ENCODE measurements around the gene POLR2A. TPM values are rescaled to one million over a fixed set of nuclear protein-coding genes. Genes with fewer than 3 reads are reported as not detected.
A peak's percentile ranks its signal among the peaks of the same experiment; 100 is the strongest.
"Not testable (repeated sequence)": the region's sequence is repeated elsewhere in the genome, so short reads cannot be mapped to it uniquely, and the experiment has no call there.

Gene POLR2A
- polyA plus RNA-seq, 2 of the 4 experiments (the other 2 are of a cell fraction), result 22.8 to 65.6 TPM

DNA sequence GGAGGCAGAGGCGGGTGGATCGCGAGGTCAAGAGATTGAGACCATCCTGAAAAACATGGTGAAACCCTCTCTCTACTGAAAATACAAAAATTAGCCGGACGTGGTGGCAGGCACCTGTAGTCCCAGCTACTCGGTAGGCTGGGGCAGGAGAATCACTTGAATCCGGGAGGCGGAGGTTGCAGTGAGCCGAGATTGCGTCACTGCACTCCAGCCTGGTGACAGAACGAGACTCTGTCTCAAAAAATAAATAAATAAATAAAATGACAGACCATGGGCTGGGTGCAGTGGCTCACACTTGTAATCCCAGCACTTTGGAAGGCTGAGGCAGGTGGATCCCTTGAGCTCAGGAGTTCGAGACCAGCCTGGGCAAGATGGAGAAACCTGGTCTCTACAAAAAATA lies 14.3 kb upstream of the POLR2A start:
- peak in 1 of 2 experiments; percentile 34; a peak in 2 of 4 replicates for TF ChIP-seq CEBPB (IDR thresholded peaks at IDR 0.05)
- POLR2A ChIA-PET, result interaction anchor here (2.3 kb wide), 1 partner anchor 14 kb away, joined by 8 read pairs; the partner anchor contains the start of gene POLR2A
- H3K4me1 ChIP-seq, result peaks cover 24% of the 10 kb centered on the region
- not testable (repeated sequence) for H3K27ac ChIP-seq; H3K9me3 ChIP-seq; H3K4me2 ChIP-seq; DNase-seq (ENCODE audit: low read depth in 1 of 2, low spot score in 1 of 2); H3K4me3 ChIP-seq; FAIRE-seq; ATAC-seq
- CTCF ChIA-PET, result interaction anchor here (1.1 to 30.1 kb wide), 8 partner anchors 10 to 219 kb away, joined by 3 to 342 read pairs (median 4); partner anchors contain the start of genes CHRNB1, FGF11, TMEM102 and WRAP53
- WGBS (ENCODE audit: missing lambda C conversion rate), result 94% methylated on average over 12 of the region's 12 CpGs

DNA sequence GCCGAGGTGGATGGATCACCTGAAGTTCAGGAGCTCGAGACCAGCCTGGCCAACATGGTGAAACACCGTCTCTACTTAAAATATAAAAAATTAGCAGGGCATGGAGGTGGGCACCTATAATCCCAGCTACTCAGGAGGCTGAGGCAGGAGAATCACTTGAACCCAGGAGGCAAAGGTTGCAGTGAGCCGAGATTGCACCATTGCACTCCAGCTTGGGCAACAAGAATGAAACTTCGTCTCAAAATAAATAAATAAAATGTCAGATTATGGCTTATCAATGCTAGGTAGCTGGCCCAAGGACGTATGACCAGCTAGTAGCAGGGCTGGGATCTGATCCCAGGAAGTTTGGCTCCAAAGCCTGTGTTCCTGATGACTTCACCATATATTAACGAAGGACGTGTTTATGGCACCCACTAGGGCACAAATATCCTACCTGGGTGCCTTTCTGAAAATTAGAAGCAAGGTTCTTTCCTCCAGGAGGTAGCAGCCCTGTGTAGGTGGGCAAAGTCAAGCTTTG lies 13.7 kb upstream of the POLR2A start:
- not testable (repeated sequence) for H3K4me2 ChIP-seq; H3K4me3 ChIP-seq; H3K9me3 ChIP-seq; ATAC-seq; FAIRE-seq; H3K27ac ChIP-seq; DNase-seq (ENCODE audit: low read depth in 1 of 2, low spot score in 1 of 2)
- CTCF ChIA-PET, result interaction anchor here (0.7 to 30.1 kb wide), 8 partner anchors 10 to 218 kb away, joined by 3 to 342 read pairs (median 4); partner anchors contain the start of genes CHRNB1, FGF11, TMEM102 and WRAP53
- POLR2A ChIA-PET, result interaction anchor here (2.3 kb wide), 1 partner anchor 14 kb away, joined by 8 read pairs; the partner anchor contains the start of gene POLR2A
- H3K4me1 ChIP-seq, result peaks cover 24% of the 10 kb centered on the region
- WGBS (ENCODE audit: missing lambda C conversion rate), result 92% methylated on average over 8 of the region's 8 CpGs

DNA sequence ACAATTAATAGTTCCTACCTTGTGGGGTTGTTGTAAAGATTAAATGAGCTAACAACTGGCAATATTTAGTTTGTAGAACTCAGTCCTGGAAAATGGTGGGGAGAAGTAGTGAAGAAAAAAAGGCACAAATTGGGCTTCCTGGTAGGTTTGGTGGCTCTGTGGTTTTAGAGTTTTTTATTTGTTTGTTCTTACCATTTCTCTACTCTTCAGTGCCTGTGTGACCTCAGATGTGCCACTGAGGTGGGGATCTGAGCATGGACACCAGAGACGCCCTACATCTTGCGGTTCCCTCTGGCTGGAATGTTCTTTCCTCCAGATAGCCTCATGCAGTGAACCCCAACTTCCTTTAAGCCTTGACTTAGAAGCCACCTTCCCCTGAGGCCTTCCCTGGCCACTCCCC lies 12.4 kb upstream of the POLR2A start:
- DNase-seq (ENCODE audit: low read depth in 1 of 2, low spot score in 1 of 2), result no peak
- Histone ChIP-seq H3K4me3 (no peak overlapping the region), H3K4me2 (no peak overlapping the region), H3K27ac (0 out of 6 replicates have a peak overlapping the region, but pooled peaks of 1 of the 2 experiments have one; percentile 1), H3K9me3 (no peaks in the 10 kb centered on the region), H3K4me1 (peaks cover 28% of the 10 kb centered on the region)
- 92% methylated on average over 2 of the region's 2 CpGs for WGBS (ENCODE audit: missing lambda C conversion rate)
- TF ChIP-seq REST (IDR thresholded peaks at IDR 0.05) (no peak), FOSB (CRISPR knock-in tag; IDR thresholded peaks at IDR 0.05) (no peak), FOXS1 (CRISPR knock-in tag; IDR thresholded peaks at IDR 0.05) (no peak), GATA3 (IDR thresholded peaks at IDR 0.05; ENCODE audit: borderline replicate concordance) (no peak), HOXB13 (CRISPR knock-in tag; IDR thresholded peaks at IDR 0.05; ENCODE audit: low read depth) (no peak), CBX8 (IDR thresholded peaks at IDR 0.05) (no peak), SMC3 (IDR thresholded peaks at IDR 0.05) (no peak), HDAC2 (IDR thresholded peaks at IDR 0.05) (no peak), FOSL2 (IDR thresholded peaks at IDR 0.05) (no peak), FOSL2 (CRISPR knock-in tag; IDR thresholded peaks at IDR 0.05) (no peak), CHD2 (IDR thresholded peaks at IDR 0.05; ENCODE audit: low read length, partially characterized antibody) (no peak), NPAS2 (CRISPR knock-in tag; IDR thresholded peaks at IDR 0.05; ENCODE audit: borderline replicate concordance) (no peak), RFX5 (IDR thresholded peaks at IDR 0.05) (no peak), ZFP36 (IDR thresholded peaks at IDR 0.05; ENCODE audit: borderline replicate concordance, partially characterized antibody) (no peak), POLR2A (IDR thresholded peaks at IDR 0.05; ENCODE audit: low read length) (no peak), MAFK (IDR thresholded peaks at IDR 0.05; ENCODE audit: partially characterized antibody) (no peak), MYC (IDR thresholded peaks at IDR 0.05; ENCODE audit: borderline replicate concordance, low read length) (no peak)
- TF ChIP-seq, protein P1, sequence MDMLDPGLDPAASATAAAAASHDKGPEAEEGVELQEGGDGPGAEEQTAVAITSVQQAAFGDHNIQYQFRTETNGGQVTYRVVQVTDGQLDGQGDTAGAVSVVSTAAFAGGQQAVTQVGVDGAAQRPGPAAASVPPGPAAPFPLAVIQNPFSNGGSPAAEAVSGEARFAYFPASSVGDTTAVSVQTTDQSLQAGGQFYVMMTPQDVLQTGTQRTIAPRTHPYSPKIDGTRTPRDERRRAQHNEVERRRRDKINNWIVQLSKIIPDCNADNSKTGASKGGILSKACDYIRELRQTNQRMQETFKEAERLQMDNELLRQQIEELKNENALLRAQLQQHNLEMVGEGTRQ (IDR thresholded peaks at IDR 0.05), result no peak
- TF ChIP-seq, protein P2, sequence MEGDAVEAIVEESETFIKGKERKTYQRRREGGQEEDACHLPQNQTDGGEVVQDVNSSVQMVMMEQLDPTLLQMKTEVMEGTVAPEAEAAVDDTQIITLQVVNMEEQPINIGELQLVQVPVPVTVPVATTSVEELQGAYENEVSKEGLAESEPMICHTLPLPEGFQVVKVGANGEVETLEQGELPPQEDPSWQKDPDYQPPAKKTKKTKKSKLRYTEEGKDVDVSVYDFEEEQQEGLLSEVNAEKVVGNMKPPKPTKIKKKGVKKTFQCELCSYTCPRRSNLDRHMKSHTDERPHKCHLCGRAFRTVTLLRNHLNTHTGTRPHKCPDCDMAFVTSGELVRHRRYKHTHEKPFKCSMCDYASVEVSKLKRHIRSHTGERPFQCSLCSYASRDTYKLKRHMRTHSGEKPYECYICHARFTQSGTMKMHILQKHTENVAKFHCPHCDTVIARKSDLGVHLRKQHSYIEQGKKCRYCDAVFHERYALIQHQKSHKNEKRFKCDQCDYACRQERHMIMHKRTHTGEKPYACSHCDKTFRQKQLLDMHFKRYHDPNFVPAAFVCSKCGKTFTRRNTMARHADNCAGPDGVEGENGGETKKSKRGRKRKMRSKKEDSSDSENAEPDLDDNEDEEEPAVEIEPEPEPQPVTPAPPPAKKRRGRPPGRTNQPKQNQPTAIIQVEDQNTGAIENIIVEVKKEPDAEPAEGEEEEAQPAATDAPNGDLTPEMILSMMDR (IDR thresholded peaks at IDR 0.05), result no peak
- TF ChIP-seq, protein P3, sequence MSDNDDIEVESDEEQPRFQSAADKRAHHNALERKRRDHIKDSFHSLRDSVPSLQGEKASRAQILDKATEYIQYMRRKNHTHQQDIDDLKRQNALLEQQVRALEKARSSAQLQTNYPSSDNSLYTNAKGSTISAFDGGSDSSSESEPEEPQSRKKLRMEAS (IDR thresholded peaks at IDR 0.05), result no peak
- TF ChIP-seq, protein P4, sequence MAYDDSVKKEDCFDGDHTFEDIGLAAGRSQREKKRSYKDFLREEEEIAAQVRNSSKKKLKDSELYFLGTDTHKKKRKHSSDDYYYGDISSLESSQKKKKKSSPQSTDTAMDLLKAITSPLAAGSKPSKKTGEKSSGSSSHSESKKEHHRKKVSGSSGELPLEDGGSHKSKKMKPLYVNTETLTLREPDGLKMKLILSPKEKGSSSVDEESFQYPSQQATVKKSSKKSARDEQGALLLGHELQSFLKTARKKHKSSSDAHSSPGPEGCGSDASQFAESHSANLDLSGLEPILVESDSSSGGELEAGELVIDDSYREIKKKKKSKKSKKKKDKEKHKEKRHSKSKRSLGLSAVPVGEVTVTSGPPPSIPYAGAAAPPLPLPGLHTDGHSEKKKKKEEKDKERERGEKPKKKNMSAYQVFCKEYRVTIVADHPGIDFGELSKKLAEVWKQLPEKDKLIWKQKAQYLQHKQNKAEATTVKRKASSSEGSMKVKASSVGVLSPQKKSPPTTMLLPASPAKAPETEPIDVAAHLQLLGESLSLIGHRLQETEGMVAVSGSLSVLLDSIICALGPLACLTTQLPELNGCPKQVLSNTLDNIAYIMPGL (CRISPR knock-in tag; IDR thresholded peaks at IDR 0.05; ENCODE audit: borderline replicate concordance), result no peak
- POLR2A ChIA-PET, result interaction anchor here (2.3 kb wide), 1 partner anchor 12 kb away, joined by 8 read pairs; the partner anchor contains the start of gene POLR2A
- no peak for ATAC-seq
- CTCF ChIA-PET, result interaction anchor here (1.1 to 30.1 kb wide), 3 partner anchors 10 to 89 kb away, joined by 3 to 342 read pairs (median 13); partner anchors contain the start of genes CHRNB1, FGF11 and TMEM102
- no peak for FAIRE-seq

GRCh38 chr17:7474767-7475166 lies 9.4 kb upstream of the POLR2A start:
- 95% methylated on average over 8 of the region's 8 CpGs for WGBS (ENCODE audit: missing lambda C conversion rate)

More at GRCh38 chr17:7474767-7475166, 9.4 kb upstream of the POLR2A start:
- ATAC-seq; H3K9me3 ChIP-seq; FAIRE-seq; H3K4me3 ChIP-seq; H3K27ac ChIP-seq; DNase-seq (ENCODE audit: low read depth in 1 of 2, low spot score in 1 of 2); H3K4me2 ChIP-seq: not testable (repeated sequence)
- ChIA-PET POLR2A (interaction anchor here (1.7 kb wide), 1 partner anchor 10 kb away, joined by 10 read pairs; the partner anchor contains the start of gene POLR2A), CTCF (interaction anchor here (1.5 to 3.6 kb wide), 6 partner anchors 13 to 119 kb away, joined by 3 to 33 read pairs (median 10); no protein-coding TSS in a partner anchor)
- H3K4me1 ChIP-seq, result peaks cover 26% of the 10 kb centered on the region

All from A549 (cell line).